ENCODE measurements around the gene PIK3CD. TPM values are rescaled to one million over a fixed set of nuclear protein-coding genes. Genes with fewer than 3 reads are reported as not detected.
A peak's percentile ranks its signal among the peaks of the same experiment; 100 is the strongest.
"Not testable (repeated sequence)": the region's sequence is repeated elsewhere in the genome, so short reads cannot be mapped to it uniquely, and the experiment has no call there.

The PIK3CD gene
- polyA plus RNA-seq, 4 donors, result 1.8 to 16.8 (median 3.6) TPM

- H3K27ac ChIP-seq (ENCODE audit: low read depth in 1 of 3, low read length in 2 of 3), result no peak overlapping the region
- FAIRE-seq, result no peak
- H3K27me3 ChIP-seq (ENCODE audit: control insufficient read depth in 3 of 3, insufficient read depth in 3 of 3, low read length in 3 of 3), result no peaks in the 10 kb centered on the region
- no peaks in the 10 kb centered on the region for H3K9me3 ChIP-seq (ENCODE audit: control insufficient read depth in 2 of 2, insufficient read depth in 1 of 2, low read depth in 1 of 2, low read length in 1 of 2)
- WGBS, 3 donors, result 87 to 90% (median 88%) methylated on average over 13 to 17 of the region's 17 CpGs
- no peak overlapping the region for H3K4me3 ChIP-seq (ENCODE audit: low read depth in 1 of 3, low read length in 3 of 3)
- H3K36me3 ChIP-seq (ENCODE audit: control insufficient read depth in 3 of 3, insufficient read depth in 2 of 3, low read depth in 1 of 3, low read length in 3 of 3), result peaks cover 0 to 53% (median 2%) of the 10 kb centered on the region in 3 donors
- no peaks in the 10 kb centered on the region for H3K4me1 ChIP-seq (ENCODE audit: control insufficient read depth in 3 of 3, insufficient read depth in 2 of 3, low read depth in 1 of 3, low read length in 2 of 3)
- no peak for DNase-seq
Measured at GRCh38 chr1:9613625-9614299, 37.8 kb upstream of the PIK3CD start.

- H3K27ac ChIP-seq (ENCODE audit: low read depth in 1 of 3, low read length in 2 of 3), result no peak overlapping the region
- H3K27me3 ChIP-seq (ENCODE audit: control insufficient read depth in 3 of 3, insufficient read depth in 3 of 3, low read length in 3 of 3), result peaks cover 0 to 4% (median 0%) of the 10 kb centered on the region in 3 donors
- DNase-seq (peak; percentile 43 to 44), FAIRE-seq (no peak)
- H3K9me3 ChIP-seq (ENCODE audit: control insufficient read depth in 2 of 2, insufficient read depth in 1 of 2, low read depth in 1 of 2, low read length in 1 of 2), result no peaks in the 10 kb centered on the region
- no peak overlapping the region for H3K4me3 ChIP-seq (ENCODE audit: low read depth in 1 of 3, low read length in 3 of 3)
- H3K4me1 ChIP-seq (ENCODE audit: control insufficient read depth in 3 of 3, insufficient read depth in 2 of 3, low read depth in 1 of 3, low read length in 2 of 3), result no peaks in the 10 kb centered on the region
- H3K36me3 ChIP-seq (ENCODE audit: control insufficient read depth in 3 of 3, insufficient read depth in 2 of 3, low read depth in 1 of 3, low read length in 3 of 3), result peaks cover 0 to 36% (median 2%) of the 10 kb centered on the region in 3 donors
- 49 to 51% (median 49%) methylated on average over 16 of the region's 16 CpGs for WGBS, 3 donors
Measured at GRCh38 chr1:9615316-9616063, 36.0 kb upstream of the PIK3CD start.

DNA sequence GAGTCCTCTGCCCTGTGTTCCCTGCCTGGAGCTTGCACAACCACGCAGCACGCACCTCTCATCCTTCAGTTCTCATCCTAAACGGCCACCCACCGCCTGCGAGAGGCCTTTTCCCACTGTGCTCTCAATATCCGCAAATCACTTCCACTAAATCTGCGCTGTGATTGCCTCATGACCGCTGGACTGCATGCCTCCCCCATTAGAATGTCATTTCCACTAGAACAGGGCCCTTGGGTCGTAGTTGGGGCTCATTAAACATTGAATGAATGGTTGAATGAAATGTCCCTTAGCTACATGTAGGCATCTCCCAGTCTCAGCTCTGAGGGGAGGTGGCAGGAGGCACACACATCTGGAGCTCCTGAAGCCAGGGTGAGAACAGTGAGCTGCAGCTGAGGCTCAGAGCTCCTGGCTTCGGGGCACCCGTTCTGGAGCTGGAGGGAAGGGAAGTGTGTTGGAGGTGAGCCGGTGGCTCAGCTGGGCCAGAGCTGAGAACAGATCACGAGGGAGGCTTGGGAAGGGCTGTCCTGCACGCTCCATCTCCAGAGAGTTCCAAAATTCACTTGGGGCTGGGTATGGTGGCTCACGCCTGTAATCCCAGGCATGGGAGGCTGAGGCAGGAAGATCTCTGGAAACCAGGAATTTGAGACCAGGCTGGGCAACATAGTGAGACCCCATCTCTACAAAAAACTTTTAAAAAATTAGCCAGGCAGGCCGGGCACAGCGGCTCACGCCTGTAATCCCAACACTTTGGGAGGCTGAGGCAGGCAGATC lies 32.4 kb upstream of the PIK3CD start:
- DNase-seq (no peak), FAIRE-seq (no peak)
- peaks cover 0 to 4% (median 0%) of the 10 kb centered on the region in 3 donors for H3K27me3 ChIP-seq (ENCODE audit: control insufficient read depth in 3 of 3, insufficient read depth in 3 of 3, low read length in 3 of 3)
- 75 to 80% (median 76%) methylated on average over 18 of the region's 18 CpGs for WGBS, 3 donors
- H3K9me3 ChIP-seq (ENCODE audit: control insufficient read depth in 2 of 2, insufficient read depth in 1 of 2, low read depth in 1 of 2, low read length in 1 of 2), result no peaks in the 10 kb centered on the region
- no peak overlapping the region for H3K27ac ChIP-seq (ENCODE audit: low read depth in 1 of 3, low read length in 2 of 3)
- H3K36me3 ChIP-seq (ENCODE audit: control insufficient read depth in 3 of 3, insufficient read depth in 2 of 3, low read depth in 1 of 3, low read length in 3 of 3), result no peaks in the 10 kb centered on the region
- H3K4me1 ChIP-seq (ENCODE audit: control insufficient read depth in 3 of 3, insufficient read depth in 2 of 3, low read depth in 1 of 3, low read length in 2 of 3), result no peaks in the 10 kb centered on the region
- no peak overlapping the region for H3K4me3 ChIP-seq (ENCODE audit: low read depth in 1 of 3, low read length in 3 of 3)

GRCh38 chr1:9621032-9621431 lies 30.5 kb upstream of the PIK3CD start:
- H3K36me3 ChIP-seq (ENCODE audit: control insufficient read depth in 3 of 3, insufficient read depth in 2 of 3, low read depth in 1 of 3, low read length in 3 of 3), result no peaks in the 10 kb centered on the region
- no peaks in the 10 kb centered on the region for H3K9me3 ChIP-seq (ENCODE audit: control insufficient read depth in 2 of 2, insufficient read depth in 1 of 2, low read depth in 1 of 2, low read length in 1 of 2)
- no peak for FAIRE-seq

DNA sequence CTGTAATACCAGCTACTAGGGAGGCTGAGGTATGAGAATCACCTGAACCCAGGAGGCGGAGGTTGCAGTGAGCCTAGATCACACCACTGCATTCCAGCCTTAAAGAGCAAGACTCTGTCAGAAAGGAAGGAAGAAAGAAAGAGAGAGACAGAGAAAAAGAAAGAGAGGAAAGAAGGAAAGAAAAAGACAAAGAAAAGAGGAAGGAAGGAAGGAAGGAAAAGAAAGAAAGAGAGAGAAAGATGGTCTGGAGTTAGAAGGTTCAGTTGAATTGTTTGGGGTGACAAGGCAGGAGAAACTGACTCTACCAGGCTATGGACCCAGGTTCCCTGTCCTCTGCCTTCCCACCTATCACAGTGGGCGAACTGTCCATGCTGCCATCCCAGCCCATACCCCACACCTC lies 27.4 kb upstream of the PIK3CD start:
- Histone ChIP-seq H3K9me3 (ENCODE audit: control insufficient read depth in 2 of 2, insufficient read depth in 1 of 2, low read depth in 1 of 2, low read length in 1 of 2) (no peaks in the 10 kb centered on the region), H3K4me3 (ENCODE audit: low read depth in 1 of 3, low read length in 3 of 3) (no peak overlapping the region), H3K27ac (ENCODE audit: low read depth in 1 of 3, low read length in 2 of 3) (no peak overlapping the region), H3K36me3 (ENCODE audit: control insufficient read depth in 3 of 3, insufficient read depth in 2 of 3, low read depth in 1 of 3, low read length in 3 of 3) (no peaks in the 10 kb centered on the region), H3K4me1 (ENCODE audit: control insufficient read depth in 3 of 3, insufficient read depth in 2 of 3, low read depth in 1 of 3, low read length in 2 of 3) (no peaks in the 10 kb centered on the region), H3K27me3 (ENCODE audit: control insufficient read depth in 3 of 3, insufficient read depth in 3 of 3, low read length in 3 of 3) (peaks cover 0 to 11% (median 0%) of the 10 kb centered on the region in 3 donors)
- no peak for DNase-seq
- 92 to 100% (median 98%) methylated on average over 2 of the region's 2 CpGs for WGBS, 3 donors
- no peak for FAIRE-seq

More at GRCh38 chr1:9621032-9621431, 30.5 kb upstream of the PIK3CD start:
- no peak overlapping the region for H3K27ac ChIP-seq (ENCODE audit: low read depth in 1 of 3, low read length in 2 of 3)
- H3K4me1 ChIP-seq (ENCODE audit: control insufficient read depth in 3 of 3, insufficient read depth in 2 of 3, low read depth in 1 of 3, low read length in 2 of 3), result no peaks in the 10 kb centered on the region
- peaks cover 0 to 4% (median 0%) of the 10 kb centered on the region in 3 donors for H3K27me3 ChIP-seq (ENCODE audit: control insufficient read depth in 3 of 3, insufficient read depth in 3 of 3, low read length in 3 of 3)
- no peak overlapping the region for H3K4me3 ChIP-seq (ENCODE audit: low read depth in 1 of 3, low read length in 3 of 3)
- no peak for DNase-seq

DNA sequence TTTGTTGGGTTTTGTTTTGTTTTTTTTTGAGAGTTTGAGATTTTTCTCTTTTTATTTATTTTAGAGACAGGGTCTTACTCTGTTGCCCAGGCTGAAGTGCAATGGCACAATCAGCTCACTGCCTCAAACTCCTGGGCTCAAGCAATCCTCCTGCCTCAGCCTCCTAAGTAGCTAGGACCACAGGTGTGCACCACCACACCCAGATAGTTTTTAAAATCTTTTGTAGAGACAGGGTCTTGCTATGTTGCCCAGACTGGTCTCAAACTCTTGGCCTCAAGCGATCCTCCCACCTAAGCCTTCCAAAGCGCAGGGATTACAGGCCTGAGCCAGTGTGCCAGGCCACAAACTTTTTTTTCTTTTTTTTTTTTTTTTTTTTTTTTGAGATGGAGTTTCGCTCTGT lies 26.5 kb upstream of the PIK3CD start:
- DNase-seq; H3K36me3 ChIP-seq (ENCODE audit: control insufficient read depth in 3 of 3, insufficient read depth in 2 of 3, low read depth in 1 of 3, low read length in 3 of 3); FAIRE-seq; H3K9me3 ChIP-seq (ENCODE audit: control insufficient read depth in 2 of 2, insufficient read depth in 1 of 2, low read depth in 1 of 2, low read length in 1 of 2); H3K4me1 ChIP-seq (ENCODE audit: control insufficient read depth in 3 of 3, insufficient read depth in 2 of 3, low read depth in 1 of 3, low read length in 2 of 3); H3K4me3 ChIP-seq (ENCODE audit: low read depth in 1 of 3, low read length in 3 of 3); H3K27ac ChIP-seq (ENCODE audit: low read depth in 1 of 3, low read length in 2 of 3): not testable (repeated sequence)
- 95 to 100% (median 100%) methylated on average over 2 to 3 of the region's 3 CpGs for WGBS, 3 donors
- H3K27me3 ChIP-seq (ENCODE audit: control insufficient read depth in 3 of 3, insufficient read depth in 3 of 3, low read length in 3 of 3), result peaks cover 0 to 14% (median 0%) of the 10 kb centered on the region in 3 donors

DNA sequence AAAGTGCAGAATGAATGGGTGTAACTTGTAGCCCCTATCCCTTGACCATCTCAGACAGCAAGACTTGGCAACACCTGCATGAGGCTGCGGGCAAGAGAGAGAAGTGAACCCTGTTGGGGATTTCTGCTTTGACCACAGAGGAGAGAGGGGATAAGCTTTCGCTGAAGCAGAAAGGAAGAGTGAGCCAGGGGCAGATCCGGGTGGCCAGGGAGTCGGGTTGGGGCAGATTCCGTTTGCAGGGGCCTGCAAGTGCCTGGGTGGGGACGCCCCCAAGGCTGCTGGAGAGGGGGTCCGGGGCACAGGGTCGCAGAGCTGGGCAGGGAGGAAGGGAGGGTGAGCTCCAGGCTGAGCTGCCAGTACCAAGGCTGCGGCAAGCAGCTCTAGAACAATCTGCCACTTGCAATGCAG lies 25.3 kb upstream of the PIK3CD start:
- 63 to 70% (median 67%) methylated on average over 9 of the region's 9 CpGs for WGBS, 3 donors
- no peak for FAIRE-seq

More for the DNA sequence above, 25.3 kb upstream of the PIK3CD start:
- H3K9me3 ChIP-seq (ENCODE audit: control insufficient read depth in 2 of 2, insufficient read depth in 1 of 2, low read depth in 1 of 2, low read length in 1 of 2), result no peaks in the 10 kb centered on the region
- H3K4me3 ChIP-seq (ENCODE audit: low read depth in 1 of 3, low read length in 3 of 3), result no peak overlapping the region
- peaks cover 0 to 15% (median 0%) of the 10 kb centered on the region in 3 donors for H3K27me3 ChIP-seq (ENCODE audit: control insufficient read depth in 3 of 3, insufficient read depth in 3 of 3, low read length in 3 of 3)
- H3K36me3 ChIP-seq (ENCODE audit: control insufficient read depth in 3 of 3, insufficient read depth in 2 of 3, low read depth in 1 of 3, low read length in 3 of 3), result no peaks in the 10 kb centered on the region
- no peak overlapping the region for H3K27ac ChIP-seq (ENCODE audit: low read depth in 1 of 3, low read length in 2 of 3)
- H3K4me1 ChIP-seq (ENCODE audit: control insufficient read depth in 3 of 3, insufficient read depth in 2 of 3, low read depth in 1 of 3, low read length in 2 of 3), result no peaks in the 10 kb centered on the region
- no peak for DNase-seq

All from small intestine (tissue), 7 donors.